Epidermal melanocyte (primary cell): ENCODE data around the gene ZFYVE1.

Experiments
- DNase-seq: peaks from one replicate; pipeline ENCODE4 v3.0.0; 2011; ENCODE audit warnings: low spot score; ENCODE audit not compliant: insufficient read length

The ZFYVE1 gene

DNA sequence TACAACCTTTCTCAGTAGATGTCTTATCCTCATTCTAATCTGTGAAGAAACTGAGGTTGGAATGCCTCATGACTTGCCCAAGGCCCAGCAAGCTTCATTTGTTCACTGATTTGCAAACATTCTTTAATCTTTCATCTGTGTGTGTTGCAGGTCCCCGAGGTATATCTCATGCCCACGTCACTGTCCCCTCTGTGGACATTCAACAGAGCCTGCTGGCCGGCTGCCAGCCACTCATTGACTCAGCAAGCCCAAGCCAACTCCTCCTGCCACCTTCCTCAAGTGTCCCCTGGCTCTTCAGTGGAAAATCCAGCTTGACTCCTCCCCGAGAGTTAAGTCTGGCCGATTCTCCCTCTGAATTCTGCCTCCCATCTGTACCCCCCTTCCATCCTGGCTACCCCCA, 102.6 kb downstream of the ZFYVE1 start:
- no peak for DNase-seq

- DNase-seq: no peak
Measured at GRCh38 chr14:72921396-72921795, 105.5 kb downstream of the ZFYVE1 start.

GRCh38 chr14:72920008-72920407, 106.9 kb downstream of the ZFYVE1 start:
- no peak for DNase-seq
